M059J (cell line): Measurements from ENCODE around the gene HS6ST1. TPM values are rescaled to one million over a fixed set of nuclear protein-coding genes. Genes with fewer than 3 reads are reported as not detected.

Experiments used
- DNase-seq: peaks from one replicate; pipeline ENCODE4 v3.0.0-alpha.2; 2012; ENCODE audit warnings: low read depth
- total RNA-seq: library from RNA; depleted of rRNA; stranded (reverse); fragments of >200 nt; shearing (Covaris generic); gene quantifications from 2 replicates; pipeline ENCODE4 v1.2.3, GENCODE V29; 2014

Gene HS6ST1
- total RNA-seq, 1 experiment from 2014 or later: 17.6 TPM

DNA sequence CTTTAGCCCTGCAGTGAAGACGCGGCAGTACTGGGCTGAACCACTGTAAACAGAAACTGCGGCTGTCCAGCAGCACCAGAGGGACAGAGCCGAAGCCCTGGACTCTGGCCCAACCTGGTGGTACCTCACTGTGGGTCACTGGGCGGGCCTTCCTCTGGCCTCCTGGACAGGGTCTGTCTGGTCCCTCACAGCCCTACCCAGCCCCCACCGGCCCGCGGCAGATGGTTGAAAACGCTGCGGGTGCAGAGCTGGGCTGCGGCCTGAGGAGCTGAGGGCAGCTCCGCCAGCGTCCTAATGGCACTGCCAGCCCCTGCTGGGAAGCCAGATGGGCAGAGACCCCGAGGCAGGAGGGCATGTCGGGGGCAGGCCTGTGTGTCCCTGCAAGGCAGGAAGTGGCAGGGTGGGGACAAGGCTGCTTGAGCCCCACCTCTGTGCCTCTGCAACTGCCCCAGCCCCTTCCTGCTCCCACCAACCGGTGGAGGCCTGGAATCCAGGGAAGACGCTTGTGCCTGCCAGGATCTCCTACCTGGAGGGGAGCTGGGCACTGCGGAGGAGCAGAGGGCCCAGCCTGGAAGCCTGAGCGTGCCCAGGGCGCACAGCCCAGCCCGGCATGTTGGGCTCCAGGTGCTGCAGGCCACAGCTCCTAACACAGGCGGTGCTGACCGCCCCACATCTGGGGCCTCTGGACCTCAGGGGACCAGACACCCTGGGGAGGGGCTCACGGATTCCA, 36.3 kb downstream of the HS6ST1 start:
- no peak for DNase-seq

GRCh38 chr2:128281852-128282245, 36.8 kb downstream of the HS6ST1 start:
- DNase-seq: no peak

GRCh38 chr2:128280901-128281321, 37.8 kb downstream of the HS6ST1 start:
- no peak for DNase-seq

- no peak for DNase-seq
Observed at GRCh38 chr2:128280158-128280871, 38.4 kb downstream of the HS6ST1 start.

GRCh38 chr2:128279786-128280157, 38.9 kb downstream of the HS6ST1 start:
- DNase-seq: no peak

- no peak for DNase-seq
Observed at GRCh38 chr2:128279009-128279408, 39.7 kb downstream of the HS6ST1 start.

DNA sequence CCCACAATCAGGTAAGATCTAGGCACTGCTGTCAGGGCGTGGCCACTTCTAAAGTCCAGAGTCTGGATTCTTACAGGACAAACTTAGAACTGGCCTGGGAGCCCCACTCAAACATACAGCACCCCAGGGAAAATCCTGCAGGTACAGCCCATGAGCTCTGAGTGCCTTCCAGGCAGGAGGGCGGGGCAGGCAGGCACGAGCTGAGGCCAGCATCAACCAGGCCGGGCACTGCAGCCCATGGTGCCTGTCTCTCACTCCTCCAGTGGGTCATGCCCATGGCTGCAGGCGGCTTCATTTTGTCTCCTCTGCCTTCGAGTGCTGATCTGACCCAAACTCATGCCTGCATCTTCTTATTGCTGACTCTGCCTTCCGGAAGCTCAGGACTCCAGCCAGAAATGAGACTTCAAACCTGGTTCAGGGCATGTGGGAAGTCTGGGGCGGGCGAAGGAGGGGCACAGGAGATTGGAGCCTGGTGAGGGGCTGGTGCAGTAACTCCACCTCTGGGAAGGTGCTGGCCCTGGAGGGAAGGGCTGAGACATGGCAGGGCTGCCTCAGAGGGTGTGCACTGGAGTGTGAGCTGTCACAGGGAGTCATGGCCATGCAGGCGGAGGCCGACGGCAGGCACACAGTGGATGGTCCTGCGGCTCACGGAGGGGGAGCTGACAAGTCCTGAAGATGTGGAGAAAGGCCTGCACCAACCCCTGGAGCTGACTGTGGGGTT, 40.5 kb downstream of the HS6ST1 start:
- DNase-seq: no peak

GRCh38 chr2:128276878-128277675, 41.6 kb downstream of the HS6ST1 start:
- no peak for DNase-seq

- no peak for DNase-seq
Observed at GRCh38 chr2:128275498-128276045, 43.1 kb downstream of the HS6ST1 start.

- no peak for DNase-seq
Observed at GRCh38 chr2:128274218-128274617, 44.5 kb downstream of the HS6ST1 start.

DNA sequence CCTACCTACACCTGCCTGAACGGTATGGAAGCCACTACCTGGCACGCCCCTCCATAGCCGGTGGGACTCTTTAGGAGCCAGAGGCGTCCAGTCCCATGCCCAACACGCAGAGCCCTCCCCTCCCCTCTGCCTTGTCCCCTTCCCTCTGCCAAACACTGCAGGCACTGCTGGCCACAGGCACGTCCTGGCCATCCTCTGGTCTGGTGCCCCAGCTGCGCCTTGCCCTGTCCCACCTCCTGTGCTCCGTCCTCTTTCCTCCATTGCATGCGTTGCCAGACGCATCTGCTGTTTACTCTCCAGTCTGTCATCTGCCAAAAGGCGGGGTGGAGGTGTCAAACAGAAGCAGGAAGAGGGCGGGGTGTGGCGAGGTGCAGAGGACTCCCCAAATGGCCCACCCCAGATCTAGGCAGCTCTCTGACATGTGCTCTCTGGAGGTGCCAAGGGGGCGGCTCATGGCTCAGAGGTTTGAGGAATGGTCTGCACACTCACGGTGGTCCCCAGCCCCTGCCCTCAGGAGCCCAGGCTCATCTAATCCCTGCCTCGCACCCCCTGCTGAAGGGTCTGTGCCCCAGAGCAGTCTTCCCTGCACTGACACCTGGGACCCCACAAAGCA, 45.1 kb downstream of the HS6ST1 start:
- no peak for DNase-seq

- DNase-seq: no peak
Observed at GRCh38 chr2:128272601-128273468, 45.8 kb downstream of the HS6ST1 start.

DNA sequence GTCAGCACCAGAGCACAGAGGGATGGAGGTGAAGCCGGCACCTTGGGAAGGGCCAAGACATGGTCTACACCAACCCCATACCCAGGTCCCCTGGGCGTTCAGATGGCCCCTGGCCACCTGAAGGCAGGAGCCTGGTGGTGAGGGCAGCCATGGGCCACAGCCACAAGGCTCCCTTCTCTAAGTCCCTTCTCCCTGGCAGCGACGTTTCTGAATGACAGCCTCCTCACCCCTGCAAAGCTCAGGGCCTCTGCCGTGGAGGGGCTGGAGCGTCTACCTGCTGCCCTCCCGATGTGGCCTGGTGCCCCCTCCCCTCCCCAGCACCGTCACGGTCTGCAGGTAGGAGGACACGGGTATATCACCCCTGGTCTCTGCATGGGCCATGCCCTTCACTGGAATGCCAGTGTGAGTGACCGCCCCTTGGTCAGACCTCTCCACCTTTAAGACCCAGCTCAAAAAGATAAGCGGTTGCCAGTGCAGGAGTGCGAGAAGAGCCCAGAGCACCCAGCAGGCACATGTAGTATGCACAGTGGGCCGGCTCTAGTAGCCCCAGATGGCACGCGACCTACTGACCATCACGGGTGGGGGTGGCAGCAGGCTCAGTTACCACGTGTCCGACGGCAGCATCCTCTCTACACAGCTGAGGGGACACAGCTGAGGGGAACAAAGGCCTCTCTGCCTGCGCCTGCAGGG, 46.6 kb downstream of the HS6ST1 start:
- no peak for DNase-seq

GRCh38 chr2:128271597-128271910, 47.1 kb downstream of the HS6ST1 start:
- DNase-seq: no peak

DNA sequence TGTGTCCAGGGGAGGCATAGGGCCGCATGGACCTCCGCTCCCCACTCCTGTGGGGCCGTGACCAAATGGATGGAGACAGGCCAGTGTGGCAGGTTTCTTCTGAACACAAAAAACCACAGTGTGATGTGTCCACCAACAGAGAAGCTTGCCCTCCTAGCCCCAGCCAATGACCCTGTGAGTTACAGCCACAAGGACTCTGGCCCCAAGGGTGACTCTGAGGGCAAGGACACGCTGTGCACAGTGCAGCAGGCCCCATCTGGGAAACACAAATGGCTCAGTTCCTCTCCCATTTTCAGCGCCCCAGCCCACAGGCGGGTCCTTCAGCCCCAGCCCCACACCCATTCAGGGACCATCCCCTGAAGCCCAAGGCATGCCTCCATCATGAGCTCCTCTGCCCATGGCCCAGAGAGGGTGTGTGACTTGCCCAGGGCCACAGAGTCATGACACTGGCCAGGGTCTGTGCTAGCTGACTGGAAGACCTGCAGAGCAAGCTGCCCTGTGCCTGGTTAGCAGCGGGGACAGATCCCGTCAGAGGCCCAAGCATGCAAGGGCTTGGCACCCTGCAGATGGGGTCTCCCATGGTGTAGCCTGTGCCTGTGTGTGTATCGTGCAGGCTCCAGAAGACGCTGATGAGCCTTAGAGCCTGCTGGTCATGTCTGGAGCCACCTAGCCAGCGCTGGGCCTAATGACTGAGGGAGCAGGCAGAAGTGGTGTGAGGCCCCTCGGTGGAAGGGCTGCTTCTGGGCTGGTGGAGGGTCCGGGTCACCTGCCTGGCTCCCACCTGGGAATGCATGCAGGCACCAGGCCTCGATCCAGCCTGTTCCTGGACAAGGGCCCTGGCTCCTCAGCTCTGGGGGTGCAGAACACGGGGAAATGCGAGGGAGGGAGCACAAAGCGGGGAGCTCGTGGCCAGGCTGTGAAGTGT, 47.7 kb downstream of the HS6ST1 start:
- DNase-seq: no peak

DNA sequence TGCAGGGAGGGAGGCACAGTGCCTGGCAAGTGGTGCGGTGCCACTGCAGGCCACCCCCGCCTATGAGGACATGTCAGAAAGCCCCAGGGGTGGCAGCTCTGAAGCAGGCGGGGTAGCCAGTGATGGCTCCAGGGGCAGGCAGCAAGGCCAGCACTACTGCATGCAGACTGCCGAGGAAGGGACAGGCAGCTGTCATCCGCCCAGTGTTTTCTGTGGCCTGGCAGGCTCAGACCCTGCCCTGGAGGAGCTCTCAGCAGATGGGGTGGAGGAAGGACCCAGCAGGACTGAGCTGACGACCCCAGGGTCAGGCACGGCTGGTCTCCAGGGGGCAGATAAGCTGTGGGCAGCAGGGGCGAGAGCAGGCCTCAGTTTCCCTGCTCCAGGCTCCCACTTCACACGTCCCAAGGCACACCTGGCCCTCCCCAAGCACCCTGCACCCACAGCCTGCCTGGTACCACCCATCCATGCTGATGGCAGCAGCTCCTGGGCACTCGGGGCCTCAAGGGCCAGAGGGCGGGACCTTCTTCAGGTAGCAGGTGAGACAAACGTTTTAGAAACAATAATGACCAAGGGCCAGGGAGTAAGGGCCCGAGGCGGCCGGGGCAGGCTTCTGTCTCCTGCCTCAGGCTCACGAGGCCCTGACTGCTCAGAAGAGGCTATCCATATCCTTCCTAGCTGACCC, 48.5 kb downstream of the HS6ST1 start:
- no peak for DNase-seq

GRCh38 chr2:128269063-128269989, 49.3 kb downstream of the HS6ST1 start:
- DNase-seq: no peak
